ENCODE results near the gene IGSF3. TPM values are rescaled to one million over a fixed set of nuclear protein-coding genes. Genes with fewer than 3 reads are reported as not detected.

Gene IGSF3
- total and polyA plus RNA-seq, 2 of the 8 experiments (the other 6 are each of a cell fraction or from before 2014, with no cell fraction given), result 30.0 to 32.2 TPM

DNA sequence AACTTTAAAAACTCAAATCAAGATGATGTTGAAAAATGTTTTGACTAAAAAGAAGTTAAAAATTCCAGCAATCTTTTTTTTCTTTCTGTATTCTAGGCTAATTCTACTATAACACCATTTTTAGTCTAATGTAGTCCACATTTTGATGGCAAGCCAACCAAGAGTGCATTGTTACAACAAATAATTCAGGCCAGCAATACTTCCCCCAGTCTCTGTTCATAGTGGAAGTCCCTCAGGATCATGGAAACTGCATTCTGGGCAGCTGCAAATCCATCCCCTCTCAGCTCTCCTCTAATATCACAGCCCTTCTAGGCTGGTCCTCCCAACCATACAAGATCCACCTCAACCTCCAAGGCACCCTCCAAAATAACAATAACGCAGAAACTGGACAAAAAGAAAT lies 89.0 kb downstream of the IGSF3 start (continued):
- TF ChIP-seq, protein P1, sequence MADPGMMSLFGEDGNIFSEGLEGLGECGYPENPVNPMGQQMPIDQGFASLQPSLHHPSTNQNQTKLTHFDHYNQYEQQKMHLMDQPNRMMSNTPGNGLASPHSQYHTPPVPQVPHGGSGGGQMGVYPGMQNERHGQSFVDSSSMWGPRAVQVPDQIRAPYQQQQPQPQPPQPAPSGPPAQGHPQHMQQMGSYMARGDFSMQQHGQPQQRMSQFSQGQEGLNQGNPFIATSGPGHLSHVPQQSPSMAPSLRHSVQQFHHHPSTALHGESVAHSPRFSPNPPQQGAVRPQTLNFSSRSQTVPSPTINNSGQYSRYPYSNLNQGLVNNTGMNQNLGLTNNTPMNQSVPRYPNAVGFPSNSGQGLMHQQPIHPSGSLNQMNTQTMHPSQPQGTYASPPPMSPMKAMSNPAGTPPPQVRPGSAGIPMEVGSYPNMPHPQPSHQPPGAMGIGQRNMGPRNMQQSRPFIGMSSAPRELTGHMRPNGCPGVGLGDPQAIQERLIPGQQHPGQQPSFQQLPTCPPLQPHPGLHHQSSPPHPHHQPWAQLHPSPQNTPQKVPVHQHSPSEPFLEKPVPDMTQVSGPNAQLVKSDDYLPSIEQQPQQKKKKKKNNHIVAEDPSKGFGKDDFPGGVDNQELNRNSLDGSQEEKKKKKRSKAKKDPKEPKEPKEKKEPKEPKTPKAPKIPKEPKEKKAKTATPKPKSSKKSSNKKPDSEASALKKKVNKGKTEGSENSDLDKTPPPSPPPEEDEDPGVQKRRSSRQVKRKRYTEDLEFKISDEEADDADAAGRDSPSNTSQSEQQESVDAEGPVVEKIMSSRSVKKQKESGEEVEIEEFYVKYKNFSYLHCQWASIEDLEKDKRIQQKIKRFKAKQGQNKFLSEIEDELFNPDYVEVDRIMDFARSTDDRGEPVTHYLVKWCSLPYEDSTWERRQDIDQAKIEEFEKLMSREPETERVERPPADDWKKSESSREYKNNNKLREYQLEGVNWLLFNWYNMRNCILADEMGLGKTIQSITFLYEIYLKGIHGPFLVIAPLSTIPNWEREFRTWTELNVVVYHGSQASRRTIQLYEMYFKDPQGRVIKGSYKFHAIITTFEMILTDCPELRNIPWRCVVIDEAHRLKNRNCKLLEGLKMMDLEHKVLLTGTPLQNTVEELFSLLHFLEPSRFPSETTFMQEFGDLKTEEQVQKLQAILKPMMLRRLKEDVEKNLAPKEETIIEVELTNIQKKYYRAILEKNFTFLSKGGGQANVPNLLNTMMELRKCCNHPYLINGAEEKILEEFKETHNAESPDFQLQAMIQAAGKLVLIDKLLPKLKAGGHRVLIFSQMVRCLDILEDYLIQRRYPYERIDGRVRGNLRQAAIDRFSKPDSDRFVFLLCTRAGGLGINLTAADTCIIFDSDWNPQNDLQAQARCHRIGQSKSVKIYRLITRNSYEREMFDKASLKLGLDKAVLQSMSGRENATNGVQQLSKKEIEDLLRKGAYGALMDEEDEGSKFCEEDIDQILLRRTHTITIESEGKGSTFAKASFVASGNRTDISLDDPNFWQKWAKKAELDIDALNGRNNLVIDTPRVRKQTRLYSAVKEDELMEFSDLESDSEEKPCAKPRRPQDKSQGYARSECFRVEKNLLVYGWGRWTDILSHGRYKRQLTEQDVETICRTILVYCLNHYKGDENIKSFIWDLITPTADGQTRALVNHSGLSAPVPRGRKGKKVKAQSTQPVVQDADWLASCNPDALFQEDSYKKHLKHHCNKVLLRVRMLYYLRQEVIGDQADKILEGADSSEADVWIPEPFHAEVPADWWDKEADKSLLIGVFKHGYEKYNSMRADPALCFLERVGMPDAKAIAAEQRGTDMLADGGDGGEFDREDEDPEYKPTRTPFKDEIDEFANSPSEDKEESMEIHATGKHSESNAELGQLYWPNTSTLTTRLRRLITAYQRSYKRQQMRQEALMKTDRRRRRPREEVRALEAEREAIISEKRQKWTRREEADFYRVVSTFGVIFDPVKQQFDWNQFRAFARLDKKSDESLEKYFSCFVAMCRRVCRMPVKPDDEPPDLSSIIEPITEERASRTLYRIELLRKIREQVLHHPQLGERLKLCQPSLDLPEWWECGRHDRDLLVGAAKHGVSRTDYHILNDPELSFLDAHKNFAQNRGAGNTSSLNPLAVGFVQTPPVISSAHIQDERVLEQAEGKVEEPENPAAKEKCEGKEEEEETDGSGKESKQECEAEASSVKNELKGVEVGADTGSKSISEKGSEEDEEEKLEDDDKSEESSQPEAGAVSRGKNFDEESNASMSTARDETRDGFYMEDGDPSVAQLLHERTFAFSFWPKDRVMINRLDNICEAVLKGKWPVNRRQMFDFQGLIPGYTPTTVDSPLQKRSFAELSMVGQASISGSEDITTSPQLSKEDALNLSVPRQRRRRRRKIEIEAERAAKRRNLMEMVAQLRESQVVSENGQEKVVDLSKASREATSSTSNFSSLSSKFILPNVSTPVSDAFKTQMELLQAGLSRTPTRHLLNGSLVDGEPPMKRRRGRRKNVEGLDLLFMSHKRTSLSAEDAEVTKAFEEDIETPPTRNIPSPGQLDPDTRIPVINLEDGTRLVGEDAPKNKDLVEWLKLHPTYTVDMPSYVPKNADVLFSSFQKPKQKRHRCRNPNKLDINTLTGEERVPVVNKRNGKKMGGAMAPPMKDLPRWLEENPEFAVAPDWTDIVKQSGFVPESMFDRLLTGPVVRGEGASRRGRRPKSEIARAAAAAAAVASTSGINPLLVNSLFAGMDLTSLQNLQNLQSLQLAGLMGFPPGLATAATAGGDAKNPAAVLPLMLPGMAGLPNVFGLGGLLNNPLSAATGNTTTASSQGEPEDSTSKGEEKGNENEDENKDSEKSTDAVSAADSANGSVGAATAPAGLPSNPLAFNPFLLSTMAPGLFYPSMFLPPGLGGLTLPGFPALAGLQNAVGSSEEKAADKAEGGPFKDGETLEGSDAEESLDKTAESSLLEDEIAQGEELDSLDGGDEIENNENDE (IDR thresholded peaks at IDR 0.05; ENCODE audit: insufficient replicate concordance, low read length), result no peak
- TF ChIP-seq, protein P2, sequence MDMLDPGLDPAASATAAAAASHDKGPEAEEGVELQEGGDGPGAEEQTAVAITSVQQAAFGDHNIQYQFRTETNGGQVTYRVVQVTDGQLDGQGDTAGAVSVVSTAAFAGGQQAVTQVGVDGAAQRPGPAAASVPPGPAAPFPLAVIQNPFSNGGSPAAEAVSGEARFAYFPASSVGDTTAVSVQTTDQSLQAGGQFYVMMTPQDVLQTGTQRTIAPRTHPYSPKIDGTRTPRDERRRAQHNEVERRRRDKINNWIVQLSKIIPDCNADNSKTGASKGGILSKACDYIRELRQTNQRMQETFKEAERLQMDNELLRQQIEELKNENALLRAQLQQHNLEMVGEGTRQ (IDR thresholded peaks at IDR 0.05; ENCODE audit: low read length), result no peak

Measured in H1 (cell line).